NCI-H1048 (cell line): Measurements from ENCODE around the gene ABHD14A.

Experiments
- DNase-seq: peaks from one replicate; lab custom pipeline; 2025; lab: John Stamatoyannopoulos, UW

The ABHD14A gene

DNA sequence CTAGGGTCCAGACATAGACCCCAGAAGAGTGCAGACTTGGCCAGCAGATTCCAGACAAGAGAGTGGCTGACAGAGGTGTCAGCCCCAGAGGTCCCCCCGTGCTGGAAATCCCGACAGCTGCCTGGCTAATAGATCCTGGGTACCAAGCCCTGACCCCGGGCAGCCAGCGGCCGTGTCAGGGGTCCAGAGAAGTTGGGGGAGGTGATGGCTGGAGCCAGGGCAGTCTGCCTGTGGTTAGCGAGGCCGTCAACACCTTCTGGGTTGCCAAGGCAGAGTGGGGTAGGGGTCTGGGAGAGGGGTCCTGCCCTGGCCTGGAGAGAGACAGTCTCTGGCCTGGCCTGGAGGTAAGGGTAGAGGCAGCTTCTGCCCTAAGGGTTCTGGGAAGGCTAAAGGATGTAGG is 45.9 kb downstream of the ABHD14A start:
- no peak for DNase-seq

DNA sequence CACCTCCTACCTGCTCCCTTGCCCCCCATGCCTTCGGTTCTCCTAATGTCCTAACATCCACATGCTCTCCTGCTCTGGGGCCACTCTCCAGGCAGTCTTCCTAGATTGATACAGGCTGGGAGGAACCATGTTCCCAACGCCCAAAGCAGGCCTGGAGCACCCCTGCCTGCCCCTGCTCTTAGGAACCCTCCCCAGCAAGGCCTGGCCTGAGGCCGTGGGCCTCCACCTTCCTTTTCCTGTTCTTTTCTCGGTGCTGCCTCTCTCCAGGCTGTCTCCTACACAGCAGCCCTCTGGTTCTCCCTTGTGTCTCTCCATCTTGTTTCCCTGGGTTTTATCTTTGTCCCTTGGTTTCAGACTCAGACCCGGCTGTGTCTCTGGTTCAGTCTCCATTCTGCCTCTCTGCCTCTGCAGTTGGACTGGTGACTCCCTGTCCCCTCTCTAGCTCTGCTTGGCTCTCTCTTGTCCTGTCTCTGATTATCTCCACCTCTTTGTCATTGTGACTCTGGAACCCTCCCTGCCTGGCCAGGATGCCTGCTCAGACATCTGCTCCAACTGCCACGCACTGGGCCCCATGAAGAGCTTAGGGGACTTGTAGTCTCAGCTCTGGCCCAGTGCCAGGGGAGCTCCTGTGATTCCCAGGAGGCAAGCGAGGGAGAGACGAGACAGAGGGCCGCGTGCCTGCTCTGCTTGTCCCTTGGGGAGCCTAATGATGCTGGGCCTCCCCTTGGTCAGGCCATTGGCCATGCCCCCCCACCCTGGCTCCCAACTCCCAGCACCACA is 46.8 kb downstream of the ABHD14A start:
- no peak for DNase-seq

DNA sequence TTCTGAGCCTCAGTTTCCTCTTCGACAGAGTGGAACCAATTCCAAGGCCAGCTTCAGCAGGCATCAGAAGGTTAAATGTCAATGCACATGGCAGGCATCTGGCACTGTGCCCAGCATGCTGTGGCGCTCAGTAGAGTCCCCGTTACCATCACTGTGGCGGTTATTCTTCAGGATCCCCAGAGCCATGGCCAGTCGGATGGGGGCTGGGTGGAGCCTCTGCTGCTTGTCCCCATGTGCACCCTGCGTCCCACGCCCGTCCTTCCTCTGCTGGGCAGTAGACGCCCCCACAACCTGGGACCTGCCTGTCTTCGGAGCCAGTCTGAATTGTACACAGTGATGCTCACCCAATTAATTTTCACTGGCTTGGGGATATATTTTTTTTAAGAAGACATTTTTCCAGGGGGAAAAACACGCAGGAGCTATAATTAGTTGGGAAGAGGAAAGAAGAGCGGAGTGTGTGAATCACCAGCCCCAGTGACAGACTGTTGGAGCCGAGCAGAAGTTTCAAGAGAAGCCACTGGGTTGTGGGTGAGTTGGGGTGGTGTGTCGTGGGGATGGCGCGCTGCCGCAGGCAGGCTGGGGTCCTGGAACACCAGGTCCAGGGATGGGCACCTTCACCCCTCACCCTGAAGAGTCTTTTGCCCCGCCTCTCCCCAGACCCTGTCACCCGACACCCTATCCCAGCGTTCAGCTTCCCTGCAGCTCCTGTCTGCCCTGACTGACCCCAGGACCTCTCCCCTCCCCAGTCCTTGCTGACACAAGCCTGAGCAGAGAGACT is 47.6 kb downstream of the ABHD14A start:
- DNase-seq: no peak

DNA sequence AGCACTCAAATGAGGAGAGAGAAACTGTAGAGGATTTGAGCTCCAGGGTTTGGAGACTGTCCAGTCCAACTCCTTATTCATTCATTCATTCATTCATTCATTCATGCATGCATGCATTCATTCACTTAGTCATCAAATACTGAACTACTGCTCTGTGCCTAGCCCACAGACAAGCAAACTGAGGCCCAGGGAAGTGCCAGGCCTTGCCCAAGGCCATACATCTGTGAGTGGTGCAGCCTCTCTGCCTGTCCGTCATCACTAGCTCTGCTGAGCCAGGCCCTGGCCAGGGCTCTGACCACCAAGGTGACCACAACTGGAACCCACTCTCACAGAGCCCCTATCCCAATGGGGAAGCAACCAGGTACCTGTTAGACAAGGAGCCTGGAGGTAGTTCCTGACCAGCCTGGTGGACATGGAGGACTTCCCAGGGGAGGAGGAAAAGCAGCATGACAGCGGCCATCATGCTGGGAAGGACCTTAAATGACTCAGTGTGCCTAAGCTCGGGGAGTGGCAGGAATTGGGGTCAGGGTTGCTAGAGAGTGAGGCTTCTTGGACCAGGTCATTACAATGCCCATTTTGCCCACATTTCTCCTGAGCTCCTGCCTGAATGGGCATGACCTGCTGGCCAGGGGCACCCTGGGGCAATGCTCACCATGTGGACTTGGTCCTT is 48.4 kb downstream of the ABHD14A start:
- no peak for DNase-seq

DNA sequence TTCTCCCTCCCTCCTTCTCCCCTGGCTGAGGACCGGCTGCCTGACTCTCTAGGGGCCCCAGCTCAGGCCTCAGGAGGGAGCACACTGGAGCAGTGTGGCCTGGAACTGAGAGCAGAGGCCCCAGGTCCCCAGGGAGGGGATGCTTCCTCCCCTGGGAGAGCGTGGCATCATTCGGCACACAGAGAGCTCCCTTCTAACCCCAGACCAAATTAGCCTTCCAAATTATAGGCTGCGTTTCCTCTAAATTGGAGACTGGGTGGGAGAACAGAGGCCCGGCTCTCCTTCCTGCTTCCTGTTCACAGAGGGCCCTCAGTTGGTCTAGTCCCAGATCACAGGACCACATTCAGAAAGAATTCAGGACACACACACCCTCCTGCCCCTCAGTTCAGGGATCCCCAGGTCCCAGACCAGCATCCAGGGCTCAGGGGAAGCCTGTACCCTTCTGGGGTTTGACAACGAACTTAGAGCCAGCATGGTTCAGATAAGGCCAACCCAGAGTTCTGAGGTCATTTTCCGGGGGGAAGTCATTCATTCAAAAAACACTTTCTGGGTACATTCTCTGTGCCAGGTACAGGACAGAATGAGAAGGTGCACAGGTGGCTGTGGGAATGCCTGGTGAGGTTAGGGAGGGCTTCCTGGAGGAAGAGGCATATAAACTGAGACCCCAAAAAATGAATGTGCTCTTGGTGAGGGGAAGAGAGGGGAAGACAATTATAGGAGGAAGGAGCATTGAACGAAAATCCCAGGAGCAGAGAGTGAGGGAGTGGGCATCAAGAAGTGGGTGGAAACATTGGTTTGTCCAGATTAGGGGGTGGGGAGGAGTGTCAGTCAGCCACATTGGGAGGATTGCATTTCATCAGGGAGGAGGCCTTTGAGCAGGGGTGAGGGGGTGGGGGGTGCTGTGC is 49.2 kb downstream of the ABHD14A start:
- DNase-seq: no peak

DNA sequence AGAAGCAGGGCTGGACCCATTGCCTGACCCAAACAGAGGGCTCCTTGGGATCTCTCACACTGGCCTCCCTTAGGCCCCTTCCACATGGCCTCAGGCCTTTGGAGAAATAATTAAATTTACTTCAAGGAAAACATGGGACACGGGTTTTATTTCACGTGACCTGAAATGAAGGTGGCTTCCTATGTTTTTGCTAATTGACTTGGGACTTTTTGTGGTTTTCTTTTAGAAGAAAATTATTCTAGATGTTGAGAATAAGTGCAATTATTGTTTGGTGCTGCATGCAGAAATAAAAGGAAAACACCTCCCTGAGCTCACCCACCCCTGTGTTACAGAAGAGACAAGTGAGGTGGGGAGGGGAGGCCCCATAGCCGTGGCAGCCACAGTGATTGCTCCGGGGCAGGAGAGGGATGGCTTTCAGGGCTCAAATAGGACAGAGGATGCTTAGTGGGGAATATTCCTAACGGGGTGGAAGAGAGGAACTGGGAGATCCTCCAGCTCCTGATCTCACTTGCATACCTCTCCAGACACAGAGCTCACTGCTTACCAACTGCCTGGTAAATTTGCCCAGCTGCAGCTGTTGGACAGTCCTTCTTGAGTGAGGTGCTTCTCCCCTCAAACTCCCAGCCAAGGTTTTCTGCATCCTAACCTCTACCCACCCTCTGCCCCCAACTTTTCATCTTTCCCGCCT is 50.0 kb downstream of the ABHD14A start:
- DNase-seq: no peak

DNA sequence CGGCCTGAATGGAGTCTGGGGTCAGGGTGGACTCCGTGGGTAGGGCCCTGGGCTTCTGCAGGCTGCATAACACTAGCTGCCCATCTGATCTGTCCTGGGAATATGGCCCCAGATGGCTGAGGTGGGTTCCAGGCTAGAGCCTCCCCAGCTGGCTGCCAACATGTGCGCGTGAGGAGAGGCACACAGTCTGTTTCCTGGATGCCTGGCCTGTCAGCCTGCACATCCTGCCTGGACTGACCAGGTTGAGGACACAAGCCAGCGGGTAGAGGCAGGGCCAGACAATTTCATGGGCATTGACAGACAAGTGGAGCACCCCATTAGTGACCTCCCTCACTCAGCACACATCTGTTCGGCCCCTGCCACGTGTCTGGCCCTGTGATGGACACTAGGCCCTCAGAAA is 50.6 kb downstream of the ABHD14A start:
- no peak for DNase-seq

DNA sequence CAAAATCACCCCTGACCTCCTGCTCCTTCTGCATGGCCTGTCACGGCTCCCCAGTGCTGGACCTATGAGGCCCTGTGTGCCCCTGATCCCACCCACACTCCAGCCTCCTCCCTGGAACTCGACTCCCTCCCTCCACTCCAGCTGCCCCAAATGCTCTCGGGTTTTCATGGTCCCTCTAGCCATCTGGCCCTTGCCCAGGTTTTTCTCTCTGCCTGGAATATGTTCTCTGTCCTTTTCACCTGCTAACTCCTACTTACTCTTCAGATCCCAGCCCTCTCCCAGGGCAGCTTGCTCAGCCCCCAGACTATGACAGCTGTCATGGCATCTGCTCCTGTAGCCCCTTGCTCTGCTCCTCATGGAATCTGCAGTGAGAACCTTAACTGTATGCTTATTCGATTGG is 51.2 kb downstream of the ABHD14A start:
- DNase-seq: no peak

DNA sequence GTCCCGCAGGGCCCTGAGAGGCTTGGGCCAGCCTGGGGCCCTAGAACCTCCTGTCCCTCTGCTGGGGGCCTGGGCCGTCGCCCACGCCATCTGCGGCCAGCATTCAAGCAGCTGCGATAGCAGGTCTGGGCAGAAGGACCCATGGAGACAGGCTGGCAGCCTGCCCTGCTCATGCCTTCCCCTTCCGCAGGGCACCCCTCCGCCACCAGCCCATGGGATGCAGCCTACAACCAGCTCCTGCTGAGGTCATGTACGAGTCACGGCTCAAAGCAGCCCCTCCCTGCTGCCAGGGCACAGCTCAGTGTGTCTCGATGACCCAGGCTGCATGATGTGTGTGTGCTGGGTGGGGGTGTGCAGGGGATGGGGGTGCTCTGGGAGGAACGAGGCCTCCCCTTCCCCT is 53.7 kb downstream of the ABHD14A start:
- no peak for DNase-seq

DNA sequence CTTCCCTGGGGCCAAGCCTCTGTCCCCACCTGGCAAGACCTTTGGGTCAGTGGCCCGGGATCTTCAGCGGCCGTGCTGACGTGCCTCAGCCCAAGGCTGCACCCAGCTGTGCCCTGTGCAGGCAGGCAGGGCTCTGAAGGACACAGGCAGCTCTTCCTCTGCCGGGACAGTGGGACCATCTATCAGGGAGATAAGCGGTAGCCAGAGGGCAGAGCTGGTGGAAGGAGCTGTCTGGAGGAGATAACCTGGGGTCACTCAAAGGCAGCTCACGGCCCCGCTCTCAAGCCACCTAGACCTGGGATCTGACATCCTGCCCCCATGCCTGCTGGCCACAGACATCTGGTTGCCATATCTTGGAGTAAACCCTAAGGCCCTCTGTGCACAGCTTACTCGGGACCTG is 54.2 kb downstream of the ABHD14A start:
- DNase-seq: no peak

DNA sequence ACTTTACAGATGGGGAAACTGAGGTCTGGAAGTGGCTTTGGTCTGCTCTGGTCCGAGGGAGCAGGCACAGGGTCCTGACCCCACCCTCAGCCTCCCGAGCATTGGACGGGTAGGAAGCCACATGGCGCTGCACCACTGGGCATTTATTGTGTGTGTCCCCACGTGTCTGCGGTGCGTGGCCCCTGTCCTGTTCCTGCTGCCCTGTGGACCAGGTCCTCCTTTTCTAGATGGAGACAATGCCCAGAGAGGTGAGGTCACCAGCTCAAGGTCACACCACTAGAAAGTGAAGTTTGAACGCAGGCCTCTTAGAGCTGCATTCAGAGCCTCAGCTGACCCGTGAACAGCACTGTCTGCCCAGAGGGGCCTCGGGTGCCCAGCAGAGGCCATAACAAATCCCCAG is 54.7 kb downstream of the ABHD14A start:
- no peak for DNase-seq
